Transverse colon (tissue), 4 donors: ENCODE results near the gene LRFN4. TPM values are rescaled to one million over a fixed set of nuclear protein-coding genes. Genes with fewer than 3 reads are reported as not detected.

ENCODE experiments used
- DNase-seq: peaks from one replicate; pipeline ENCODE4 v3.0.0-alpha.2; 2019
- H3K27ac ChIP-seq, 4 donors: fragments of 200-600 bp; sonication (generic); 2 replicates each; pipeline ENCODE4 v1.5.1; 2016 to 2018; ENCODE audit warnings: inconsistent platforms in 4 of 4
- H3K27me3 ChIP-seq: fragments of 200-600 bp; sonication (generic); 2 replicates; pipeline ENCODE4 v1.5.1; 2017; ENCODE audit warnings: inconsistent platforms
- H3K36me3 ChIP-seq, 4 donors: fragments of 200-600 bp; sonication (generic); 2 replicates each; pipeline ENCODE4 v1.5.1; 2017 to 2019; ENCODE audit warnings: inconsistent platforms in 4 of 4
- H3K4me1 ChIP-seq, 4 donors: fragments of 200-600 bp; sonication (generic); 2 replicates each; pipeline ENCODE4 v1.5.1; 2017 to 2020; ENCODE audit warnings: inconsistent platforms in 4 of 4
- H3K4me3 ChIP-seq, 4 donors: fragments of 200-600 bp; sonication (generic); 1 replicate in 1 of 4; 2 replicates in 3 of 4; pipeline versions ENCODE4 v1.5.1 to v1.6.1; 2017 to 2019; ENCODE audit warnings: inconsistent platforms in 4 of 4
- H3K9me3 ChIP-seq, 2 donors: fragments of 200-600 bp; sonication (generic); 2 replicates each; pipeline ENCODE4 v1.5.1; 2017 to 2019; ENCODE audit warnings: inconsistent platforms in 2 of 2
- CTCF ChIP-seq, 5 experiments: fragments of 200-600 bp in 3 of 5; fragments of 450-650 bp in 2 of 5; sonication (generic) in 3 of 5; IDR thresholded peaks; 1 replicate in 2 of 5; 2 replicates in 3 of 5; pipeline ENCODE4 v1.5.1; 2016 to 2017; ENCODE audit warnings: antibody characterized with exemption in 5 of 5, inconsistent platforms in 3 of 5, mild to moderate bottlenecking in 2 of 5, moderate library complexity in 1 of 5
- EP300 ChIP-seq: sonication (generic); formaldehyde crosslinking; IDR thresholded peaks from one replicate; pipeline ENCODE4 v1.6.1; 2017; ENCODE audit warnings: antibody characterized with exemption, low read depth
- POLR2A ChIP-seq: fragments of 450-650 bp; IDR thresholded peaks from one replicate; pipeline ENCODE4 v1.6.1; 2016; ENCODE audit warnings: antibody characterized with exemption, mild to moderate bottlenecking, moderate library complexity
- POLR2AphosphoS5 ChIP-seq, 3 donors: sonication (generic); formaldehyde crosslinking; IDR thresholded peaks; one replicate each; pipeline ENCODE4 v1.6.1; 2016; ENCODE audit warnings: antibody characterized with exemption in 3 of 3
- WGBS, 2 donors: methylation state at CpG; one replicate each; pipeline ENCODE4 v1.1.5; 2018; ENCODE audit warnings: low coverage in 1 of 2; 5-methylcytosine and 5-hydroxymethylcytosine counted together
- in situ Hi-C, 4 donors: fragments of 200-750 bp; cut with MboI; loops; one replicate each; pipeline versions ENCODE4 v1.15.0 to v1.15.1; 2017; ENCODE audit warnings: low sequenced_read_pairs in 3 of 4, low pct_ligation_motif_present in 1 of 4, low pct_unique_long_range_greater_than_20kb in 1 of 4
- intact Hi-C: fragments of 100-400 bp; cut with DNase I; formaldehyde crosslinking; loops from one replicate; pipeline ENCODE4 v1.15.1; 2023; ENCODE audit warnings: low total_unique reads
- total RNA-seq, 4 donors: library from RNA; depleted of rRNA; stranded (reverse); fragments of >200 nt; gene quantifications; one replicate each; pipeline ENCODE4 v1.1.0, GENCODE V29; 2016

The LRFN4 gene
- total RNA-seq, 4 donors from 2014 or later = 14.3 to 52.3 (median 22.6) TPM

DNA sequence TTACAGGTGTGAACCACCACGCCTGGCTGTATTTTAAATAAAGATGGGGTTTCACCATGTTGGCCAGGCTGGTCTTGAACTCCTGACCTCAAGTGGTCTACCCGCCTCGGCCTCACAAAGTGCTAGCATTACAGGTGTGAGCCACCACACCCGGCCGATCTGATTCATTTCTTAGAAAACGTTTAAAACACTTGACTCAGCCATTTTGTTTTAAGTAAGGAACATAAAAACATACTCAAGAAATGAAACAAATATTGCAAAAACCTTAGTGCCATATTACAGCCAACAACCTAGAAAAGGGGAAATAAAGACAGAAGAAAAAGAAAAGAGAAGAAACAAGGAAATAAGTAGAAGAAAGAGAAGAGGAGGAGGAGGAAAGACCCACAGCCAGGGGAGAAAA is 17.4 kb downstream of the LRFN4 start:
- 69 to 80% methylated on average over 1 to 6 of the region's 6 CpGs for WGBS, 2 donors
- Histone ChIP-seq H3K27ac (no peak overlapping the region), H3K4me3 (no peak overlapping the region), H3K36me3 (no peaks in the 10 kb centered on the region), H3K4me1 (peaks cover 0 to 4% (median 0%) of the 10 kb centered on the region in 4 donors), H3K9me3 (no peaks in the 10 kb centered on the region), H3K27me3 (no peaks in the 10 kb centered on the region)
- no peak for DNase-seq
- in situ Hi-C loops (no loop called here), intact Hi-C loops (no loop called here)
- TF ChIP-seq CTCF (IDR thresholded peaks at IDR 0.05) (no peak), POLR2AphosphoS5 (IDR thresholded peaks at IDR 0.05) (no peak), EP300 (no peak), POLR2A (no peak)

DNA sequence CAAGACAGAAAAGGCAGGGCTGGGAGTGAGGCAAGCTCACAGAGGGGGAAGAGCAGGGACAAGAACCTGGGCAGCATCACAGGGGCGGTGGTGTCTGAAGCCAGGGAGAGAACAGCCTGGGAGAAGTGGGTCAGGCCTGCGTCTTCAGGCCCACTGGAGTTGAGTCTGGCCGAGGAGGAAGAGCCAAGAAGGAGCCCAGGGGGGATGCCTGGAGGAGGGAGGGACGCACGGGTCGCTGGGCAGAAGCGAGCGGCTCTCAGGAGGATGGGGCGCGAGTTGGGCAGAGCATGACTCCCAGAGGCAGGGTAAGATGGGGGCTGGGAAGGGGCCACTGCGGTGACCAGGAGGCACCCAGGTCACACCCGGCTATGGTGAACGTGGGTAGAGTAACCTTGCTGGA is 18.5 kb downstream of the LRFN4 start:
- intact Hi-C loops = no loop called here
- no peak for DNase-seq

DNA sequence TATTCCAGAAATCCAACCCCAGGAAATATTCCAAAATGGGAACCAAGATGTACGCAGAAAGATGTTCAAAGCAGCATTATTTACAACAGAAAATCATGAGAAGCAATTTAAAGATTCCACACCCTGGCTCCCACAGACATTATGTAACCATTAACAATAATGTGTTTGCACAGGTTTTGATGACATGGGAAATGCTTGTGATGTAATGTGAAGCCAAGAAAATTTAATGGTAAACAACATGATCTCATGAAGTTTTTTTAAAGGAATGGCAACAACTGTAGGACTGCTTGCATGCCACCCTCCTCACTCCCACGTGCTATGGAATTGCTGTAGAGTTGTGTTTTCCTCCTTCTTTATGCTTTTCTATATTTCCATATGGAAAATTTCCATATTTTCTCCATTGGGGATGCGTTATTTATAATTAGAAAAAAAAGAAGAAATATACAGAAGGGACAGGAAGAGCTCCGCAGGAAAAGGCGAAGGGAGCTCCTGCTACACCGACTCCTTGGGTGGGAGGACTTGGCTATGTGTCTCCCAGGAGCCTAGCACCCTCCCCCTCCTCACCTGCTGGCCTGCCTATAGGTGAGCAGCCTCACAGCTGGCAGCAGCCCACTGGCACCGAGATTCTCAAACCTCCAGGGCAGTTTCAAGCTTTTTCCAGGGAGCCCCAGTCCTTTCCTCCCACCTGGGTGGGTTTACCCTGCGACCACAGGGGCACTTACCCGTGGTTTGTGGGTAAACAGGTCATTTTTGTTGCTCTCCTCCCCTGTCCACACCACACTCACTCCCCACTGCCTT is 20.9 kb downstream of the LRFN4 start:
- intact Hi-C loops = no loop called here
- Histone ChIP-seq H3K27ac (no peak overlapping the region), H3K9me3 (no peaks in the 10 kb centered on the region), H3K4me3 (no peak overlapping the region), H3K36me3 (no peaks in the 10 kb centered on the region), H3K4me1 (peaks cover 0 to 11% (median under 1%) of the 10 kb centered on the region in 4 donors), H3K27me3 (no peaks in the 10 kb centered on the region)
- no peak for DNase-seq
- in situ Hi-C loops = no loop called here
- TF ChIP-seq CTCF (IDR thresholded peaks at IDR 0.05) = no peak
- 77 to 78% methylated on average over 4 to 9 of the region's 9 CpGs for whole genome bisulfite sequencing, 2 donors

More for the DNA sequence above, 18.5 kb downstream of the LRFN4 start:
- Histone ChIP-seq H3K9me3 (no peaks in the 10 kb centered on the region), H3K4me1 (peaks cover 0 to 4% (median 0%) of the 10 kb centered on the region in 4 donors), H3K4me3 (no peak overlapping the region), H3K36me3 (no peaks in the 10 kb centered on the region), H3K27ac (no peak overlapping the region), H3K27me3 (no peaks in the 10 kb centered on the region)
- 80 to 82% methylated on average over 11 to 13 of the region's 13 CpGs for WGBS, 2 donors
- TF ChIP-seq CTCF (IDR thresholded peaks at IDR 0.05) (no peak), POLR2A (no peak), EP300 (no peak), POLR2AphosphoS5 (IDR thresholded peaks at IDR 0.05) (no peak)
- in situ Hi-C loops = no loop called here

DNA sequence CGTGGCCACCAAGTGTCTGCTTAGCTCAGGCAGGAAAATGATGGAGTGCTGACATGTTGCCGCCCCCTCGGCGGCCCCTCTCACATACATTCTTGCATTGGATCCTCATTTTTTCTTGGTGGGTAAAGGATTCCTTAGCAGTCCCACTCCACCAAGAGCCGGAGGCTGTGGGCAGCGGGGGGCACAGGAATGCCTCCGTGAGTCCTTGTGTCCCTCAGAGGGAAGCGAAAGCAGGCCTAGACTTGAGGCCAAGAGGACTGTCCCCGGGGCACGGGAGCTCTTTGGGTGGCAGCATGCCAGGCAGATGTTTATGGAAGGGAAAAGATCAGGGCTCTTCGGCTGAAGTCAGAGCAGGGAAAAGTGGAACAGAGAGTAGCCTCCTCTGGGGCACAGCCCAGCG is 21.6 kb downstream of the LRFN4 start:
- in situ Hi-C loops = no loop called here
- WGBS, 2 donors = 69% methylated on average over 12 of the region's 12 CpGs; no CpG with 5 or more reads in 1 of the 2 donors
- no peaks in the 10 kb centered on the region for H3K9me3 ChIP-seq

More for the DNA sequence above, 21.6 kb downstream of the LRFN4 start:
- no peak for TF ChIP-seq POLR2AphosphoS5 (IDR thresholded peaks at IDR 0.05)
- no peak for TF ChIP-seq POLR2A
- TF ChIP-seq CTCF (IDR thresholded peaks at IDR 0.05) = no peak
- TF ChIP-seq EP300 = no peak
- Histone ChIP-seq H3K27ac (no peak overlapping the region), H3K36me3 (no peaks in the 10 kb centered on the region), H3K27me3 (no peaks in the 10 kb centered on the region), H3K4me3 (no peak overlapping the region), H3K4me1 (peaks cover 0 to 17% (median 4%) of the 10 kb centered on the region in 4 donors)
- intact Hi-C loops = no loop called here
- DNase-seq = no peak
